Nephron progenitor cell (in vitro differentiated cells): ENCODE results near the gene LYPD3.

ENCODE experiments used
- DNase-seq: peaks from one replicate; pipeline ENCODE4 v3.0.0; 2021
- H3K27ac Mint-ChIP-seq: 2 replicates; pipeline ENCODE4 v1.8.0; 2021; ENCODE audit warnings: mild to moderate bottlenecking, moderate library complexity, mixed read lengths
- H3K27me3 Mint-ChIP-seq: 2 replicates; pipeline ENCODE4 v1.8.0; 2021; ENCODE audit warnings: mild to moderate bottlenecking, low read depth, mixed read lengths; ENCODE audit not compliant: poor library complexity
- H3K36me3 Mint-ChIP-seq: 2 replicates; pipeline ENCODE4 v1.8.0; 2021; ENCODE audit warnings: low read depth, mixed read lengths
- H3K4me1 Mint-ChIP-seq: 2 replicates; pipeline ENCODE4 v1.8.0; 2021; ENCODE audit warnings: mixed read lengths
- H3K4me3 Mint-ChIP-seq: 2 replicates; pipeline ENCODE4 v1.8.0; 2021; ENCODE audit warnings: mild to moderate bottlenecking, moderate library complexity, mixed read lengths
- H3K9me3 Mint-ChIP-seq: 2 replicates; pipeline ENCODE4 v1.8.0; 2021; ENCODE audit warnings: mild to moderate bottlenecking, moderate library complexity, mixed read lengths
- CTCF ChIP-seq: fragments of 200-600 bp; sonication (generic); IDR thresholded peaks from 2 replicates; pipeline ENCODE4 v1.5.0; 2021; ENCODE audit warnings: antibody characterized with exemption

Gene LYPD3

GRCh38 chr19:43469160-43469480, 3.7 kb upstream of the LYPD3 start:
- Mint-ChIP-seq H3K27me3 (peaks cover 50% of the 10 kb centered on the region), H3K9me3 (no peaks in the 10 kb centered on the region), H3K27ac (no peak overlapping the region), H3K4me1 (peaks cover 19% of the 10 kb centered on the region), H3K36me3 (no peaks in the 10 kb centered on the region), H3K4me3 (no peak overlapping the region)
- no peak for DNase-seq
- no peak for TF ChIP-seq CTCF

- TF ChIP-seq CTCF = no peak
- Mint-ChIP-seq H3K4me3 (no peak overlapping the region), H3K36me3 (no peaks in the 10 kb centered on the region), H3K4me1 (peaks cover 18% of the 10 kb centered on the region), H3K27me3 (peaks cover 54% of the 10 kb centered on the region), H3K9me3 (no peaks in the 10 kb centered on the region), H3K27ac (no peak overlapping the region)
- no peak for DNase-seq
These were observed 3.1 kb upstream of the LYPD3 start for GRCh38 chr19:43468354-43469159.

GRCh38 chr19:43467730-43468129, 2.3 kb upstream of the LYPD3 start:
- DNase-seq = no peak
- TF ChIP-seq CTCF = no peak
- peaks cover 16% of the 10 kb centered on the region for H3K4me1 Mint-ChIP-seq
- H3K27me3 Mint-ChIP-seq = peaks cover 54% of the 10 kb centered on the region
- no peak overlapping the region for H3K27ac Mint-ChIP-seq
- no peak overlapping the region for H3K4me3 Mint-ChIP-seq
- no peaks in the 10 kb centered on the region for H3K36me3 Mint-ChIP-seq
- H3K9me3 Mint-ChIP-seq = no peaks in the 10 kb centered on the region

- H3K27me3 Mint-ChIP-seq = peaks cover 59% of the 10 kb centered on the region
- H3K36me3 Mint-ChIP-seq = no peaks in the 10 kb centered on the region
- TF ChIP-seq CTCF = no peak
- no peak overlapping the region for H3K4me3 Mint-ChIP-seq
- peaks cover 16% of the 10 kb centered on the region for H3K4me1 Mint-ChIP-seq
- DNase-seq = no peak
- no peak overlapping the region for H3K27ac Mint-ChIP-seq
- H3K9me3 Mint-ChIP-seq = no peaks in the 10 kb centered on the region
These were observed 1.9 kb upstream of the LYPD3 start for GRCh38 chr19:43467276-43467675.

- H3K4me3 Mint-ChIP-seq = no peak overlapping the region
- no peaks in the 10 kb centered on the region for H3K9me3 Mint-ChIP-seq
- TF ChIP-seq CTCF = no peak
- peaks cover 59% of the 10 kb centered on the region for H3K27me3 Mint-ChIP-seq
- H3K27ac Mint-ChIP-seq = no peak overlapping the region
- H3K36me3 Mint-ChIP-seq = no peaks in the 10 kb centered on the region
- H3K4me1 Mint-ChIP-seq = peaks cover 16% of the 10 kb centered on the region
- no peak for DNase-seq
These were observed 1.4 kb upstream of the LYPD3 start for GRCh38 chr19:43466793-43467192.

- peaks cover 16% of the 10 kb centered on the region for H3K4me1 Mint-ChIP-seq
- no peak for TF ChIP-seq CTCF
- H3K9me3 Mint-ChIP-seq = no peaks in the 10 kb centered on the region
- peak; percentile 79 for DNase-seq
- peaks cover 4% of the 10 kb centered on the region for H3K36me3 Mint-ChIP-seq
- peaks cover 62% of the 10 kb centered on the region for H3K27me3 Mint-ChIP-seq
- peak overlapping the region; percentile 90 for H3K4me3 Mint-ChIP-seq
- peak overlapping the region; percentile 89 for H3K27ac Mint-ChIP-seq
These were observed 1.2 kb downstream of the LYPD3 start for GRCh38 chr19:43464134-43464775.
